NOMO-1 (cell line): ENCODE results near the gene MYL5.
"Not testable (repeated sequence)": the region's sequence is repeated elsewhere in the genome, so short reads cannot be mapped to it uniquely, and the experiment has no call there.

Experiments used
- DNase-seq, 2 experiments: peaks; one replicate each; lab custom pipeline; 2025; ENCODE audit not compliant: unreplicated experiment in 2 of 2; lab: John Stamatoyannopoulos, UW

MYL5 gene

GRCh38 chr4:674172-675035 is at the start of gene MYL5, which contains the start of gene ATP5ME:
MYL5 (plus strand) TSS chr4:674542; CDS start chr4:678027, 3,485 bp downstream.
ATP5ME (minus strand) TSS chr4:674276; CDS start chr4:674247, 29 bp downstream.
- DNase-seq: peak; percentile 91 to 94

GRCh38 chr4:624705-625590 is 49.4 kb upstream of the MYL5 start, which contains the start of gene PDE6B:
PDE6B (plus strand) TSS chr4:625573; CDS start chr4:625627, 54 bp downstream.
- no peak for DNase-seq

GRCh38 chr4:625631-626161 is 48.6 kb upstream of the MYL5 start:
- DNase-seq: no peak

- DNase-seq: no peak
These were observed 47.9 kb upstream of the MYL5 start for GRCh38 chr4:626201-627091.

- no peak for DNase-seq
These were observed 46.8 kb upstream of the MYL5 start for GRCh38 chr4:627347-628125.

- DNase-seq: no peak
These were observed 46.0 kb upstream of the MYL5 start for GRCh38 chr4:628311-628741.

- no peak for DNase-seq
These were observed 45.3 kb upstream of the MYL5 start for GRCh38 chr4:628821-629635.

GRCh38 chr4:629636-629914 is 44.8 kb upstream of the MYL5 start:
- no peak for DNase-seq

GRCh38 chr4:629915-630641 is 44.3 kb upstream of the MYL5 start:
- DNase-seq: no peak

- DNase-seq: no peak
These were observed 43.7 kb upstream of the MYL5 start for GRCh38 chr4:630656-631055.

- no peak for DNase-seq
These were observed 42.0 kb upstream of the MYL5 start for GRCh38 chr4:632196-632790.

GRCh38 chr4:632926-633325 is 41.4 kb upstream of the MYL5 start:
- DNase-seq: no peak

GRCh38 chr4:633406-633805 is 40.9 kb upstream of the MYL5 start:
- no peak for DNase-seq

GRCh38 chr4:633976-634598 is 40.3 kb upstream of the MYL5 start:
- no peak for DNase-seq

- no peak for DNase-seq
These were observed 39.8 kb upstream of the MYL5 start for GRCh38 chr4:634599-634985.

GRCh38 chr4:635066-635835 is 39.1 kb upstream of the MYL5 start:
- DNase-seq: not testable (repeated sequence)
